NCI-H446 treated with DMSO at 0.1 percent for 48 hours (cell line): Measurements from ENCODE around the gene ELOVL7.
"Not testable (repeated sequence)": the region's sequence is repeated elsewhere in the genome, so short reads cannot be mapped to it uniquely, and the experiment has no call there.

ENCODE experiments used
- DNase-seq: peaks from one replicate; lab custom pipeline; 2025; lab: John Stamatoyannopoulos, UW

Gene ELOVL7

DNA sequence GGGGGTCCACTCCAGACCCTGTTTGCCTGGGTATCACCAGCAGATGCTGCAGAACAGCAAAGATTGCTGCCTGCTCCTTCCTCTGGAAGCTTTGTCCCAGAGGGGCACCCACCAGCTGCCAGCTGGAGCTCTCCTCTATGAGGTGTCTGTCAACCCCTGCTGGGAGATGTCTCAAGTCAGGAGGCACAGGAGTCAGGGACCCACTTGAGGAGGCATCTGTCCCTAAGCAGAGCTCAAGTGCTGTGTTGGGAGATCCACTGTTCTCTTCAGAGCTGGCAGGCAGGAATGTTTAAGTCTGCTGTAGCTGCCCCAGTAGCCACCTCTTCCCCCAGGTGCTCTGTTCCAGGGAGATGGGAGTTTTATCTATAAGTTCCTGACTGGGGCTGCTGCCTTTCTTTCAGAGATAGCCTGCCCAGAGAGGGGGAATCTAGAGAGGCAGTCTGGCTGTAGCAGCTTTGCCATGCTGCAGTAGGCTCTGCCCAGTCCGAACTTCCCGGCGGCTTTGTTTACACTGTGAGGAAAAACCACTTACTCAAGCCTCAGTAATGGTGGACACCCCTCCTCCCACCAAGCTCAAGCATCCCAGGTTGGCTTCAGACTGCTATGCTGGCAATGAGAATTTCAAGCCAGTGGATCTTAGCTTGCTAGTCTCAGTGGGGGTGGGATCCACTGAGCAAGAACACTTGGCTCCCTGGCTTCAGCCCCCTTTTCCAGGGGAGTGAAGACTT, 128.7 kb downstream of the ELOVL7 start:
- not testable (repeated sequence) for DNase-seq

- no peak for DNase-seq
Measured at GRCh38 chr5:60712950-60713349, 131.1 kb downstream of the ELOVL7 start.

DNA sequence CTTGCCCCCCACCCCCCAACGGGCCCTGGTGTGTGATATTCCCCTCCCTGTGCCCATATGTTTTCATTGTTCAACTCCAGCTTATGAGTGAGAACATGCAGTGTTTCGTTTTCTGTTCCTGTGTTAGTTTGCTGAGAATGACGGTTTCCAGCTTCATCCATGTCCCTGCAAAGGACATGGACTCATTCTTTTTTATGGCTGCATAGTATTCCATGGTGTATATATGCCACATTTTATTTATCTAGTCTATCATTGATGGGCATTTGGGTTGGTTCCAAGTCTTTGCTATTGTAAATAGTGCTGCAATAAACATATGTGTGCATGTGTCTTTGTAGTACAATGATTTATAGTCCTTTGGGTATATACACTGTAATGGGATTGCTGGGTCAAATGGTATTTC, 132.2 kb downstream of the ELOVL7 start:
- DNase-seq, result not testable (repeated sequence)

GRCh38 chr5:60710362-60710761, 133.7 kb downstream of the ELOVL7 start:
- DNase-seq, result no peak

DNA sequence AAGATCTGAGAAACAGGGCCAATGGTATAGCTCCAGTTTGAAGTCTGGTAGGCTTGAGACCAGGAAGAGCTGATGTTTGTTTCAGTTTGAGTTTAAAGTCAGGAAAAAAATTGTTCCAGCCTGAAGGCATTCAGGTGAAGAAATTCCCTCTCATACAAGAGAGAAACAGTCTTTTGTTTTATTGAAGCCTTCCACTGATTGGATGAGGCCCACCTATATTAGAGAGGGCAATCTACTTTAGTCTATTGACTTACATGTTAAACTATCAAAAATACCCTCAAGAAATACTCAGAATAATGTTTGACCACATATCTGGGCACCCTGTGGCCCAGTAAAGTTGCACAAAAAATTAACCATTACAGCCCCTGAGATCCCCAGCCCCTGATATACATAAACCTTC, 138.9 kb downstream of the ELOVL7 start:
- no peak for DNase-seq

DNA sequence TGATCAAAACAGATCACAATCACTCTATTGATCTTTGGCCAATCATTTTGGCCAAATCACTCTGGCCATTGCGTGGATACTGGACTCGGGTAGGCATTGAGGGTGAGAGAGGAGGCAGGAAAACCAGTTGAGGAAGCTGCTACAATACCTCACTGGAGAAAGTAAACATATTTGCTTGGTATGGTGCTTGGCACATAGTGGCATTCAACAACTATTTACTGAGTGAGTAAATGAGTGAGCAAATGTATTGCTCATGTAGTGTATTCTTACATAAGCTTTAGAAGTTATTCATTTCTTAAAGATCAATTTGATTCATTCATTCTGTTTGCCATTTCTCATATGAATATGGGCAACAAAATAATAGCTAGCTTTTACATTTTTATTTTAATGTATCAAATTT, 140.1 kb downstream of the ELOVL7 start:
- no peak for DNase-seq
